Liver (tissue), 9 donors: ENCODE measurements around the gene CEACAM19. TPM values are rescaled to one million over a fixed set of nuclear protein-coding genes. Genes with fewer than 3 reads are reported as not detected.

Source experiments
- DNase-seq: peaks from one replicate; pipeline ENCODE4 v3.0.0-alpha.2; 2017; ENCODE audit warnings: low spot score
- H3K27ac ChIP-seq, 2 donors: one replicate each; pipeline ENCODE4 v1.7.0; 2013; ENCODE audit warnings: inconsistent platforms in 2 of 2, low read length in 2 of 2, control low read depth in 1 of 2, low read depth in 1 of 2, mild to moderate bottlenecking in 1 of 2
- H3K27me3 ChIP-seq, 4 donors: one replicate each; pipeline versions ENCODE4 v1.6.1 to v1.7.0; 2013; ENCODE audit warnings: low read length in 3 of 4, inconsistent platforms in 1 of 4, mild to moderate bottlenecking in 1 of 4, moderate library complexity in 1 of 4; ENCODE audit not compliant: control insufficient read depth in 4 of 4, insufficient read depth in 4 of 4
- H3K36me3 ChIP-seq, 4 donors: one replicate each; pipeline versions ENCODE4 v1.6.1 to v1.7.0; 2013; ENCODE audit warnings: low read length in 3 of 4, mild to moderate bottlenecking in 3 of 4, low read depth in 1 of 4, moderate library complexity in 1 of 4; ENCODE audit not compliant: control insufficient read depth in 4 of 4, insufficient read depth in 3 of 4
- H3K4me1 ChIP-seq, 4 donors: one replicate each; pipeline versions ENCODE4 v1.6.1 to v1.7.0; 2013; ENCODE audit warnings: low read length in 3 of 4, mild to moderate bottlenecking in 3 of 4, moderate library complexity in 1 of 4; ENCODE audit not compliant: control insufficient read depth in 4 of 4, insufficient read depth in 4 of 4
- H3K4me3 ChIP-seq, 3 donors: one replicate each; pipeline versions ENCODE4 v1.6.1 to v1.7.0; 2013; ENCODE audit warnings: low read length in 3 of 3, control low read depth in 1 of 3, low read depth in 1 of 3, mild to moderate bottlenecking in 1 of 3
- H3K9ac ChIP-seq, 2 donors: one replicate each; pipeline ENCODE4 v1.7.0; 2013; ENCODE audit warnings: low read length in 2 of 2, mild to moderate bottlenecking in 2 of 2, moderate library complexity in 2 of 2, control low read depth in 1 of 2, low read depth in 1 of 2
- H3K9me3 ChIP-seq, 4 donors: one replicate each; pipeline versions ENCODE4 v1.6.1 to v1.7.0; 2013; ENCODE audit warnings: low read length in 3 of 4; ENCODE audit not compliant: control insufficient read depth in 4 of 4
- FOXA1 ChIP-seq: IDR thresholded peaks from 2 replicates; pipeline ENCODE4 v1.6.1; 2016; ENCODE audit warnings: antibody characterized with exemption
- FOXA2 ChIP-seq: IDR thresholded peaks from 2 replicates; pipeline ENCODE4 v1.6.1; 2016; ENCODE audit warnings: antibody characterized with exemption
- GABPA ChIP-seq, 2 donors: IDR thresholded peaks in 1 of 2; conservative IDR thresholded peaks in 1 of 2; 2 replicates each; pipeline ENCODE4 v1.6.1; 2016; ENCODE audit warnings: antibody characterized with exemption in 2 of 2, mild to moderate bottlenecking in 1 of 2, moderate library complexity in 1 of 2
- HNF4A ChIP-seq, 2 donors: conservative IDR thresholded peaks; 2 replicates each; pipeline ENCODE4 v1.6.1; 2016; ENCODE audit warnings: antibody characterized with exemption in 2 of 2, mild to moderate bottlenecking in 2 of 2
- JUND ChIP-seq, 2 donors: IDR thresholded peaks; 2 replicates each; pipeline ENCODE4 v1.6.1; 2016; ENCODE audit warnings: antibody characterized with exemption in 2 of 2
- NR2F2 ChIP-seq: IDR thresholded peaks from 2 replicates; pipeline ENCODE4 v1.6.1; 2016; ENCODE audit warnings: antibody characterized with exemption
- RAD21 ChIP-seq, 2 donors: IDR thresholded peaks; 2 replicates each; pipeline ENCODE4 v1.6.1; 2016; ENCODE audit warnings: antibody characterized with exemption in 2 of 2, mild to moderate bottlenecking in 2 of 2
- RXRA ChIP-seq, 2 donors: IDR thresholded peaks; 2 replicates each; pipeline ENCODE4 v1.6.1; 2017 to 2018; ENCODE audit warnings: antibody characterized with exemption in 2 of 2, mild to moderate bottlenecking in 1 of 2
- SP1 ChIP-seq: IDR thresholded peaks from 2 replicates; pipeline ENCODE4 v1.6.1; 2018; ENCODE audit warnings: antibody characterized with exemption, mild to moderate bottlenecking
- TAF1 ChIP-seq: conservative IDR thresholded peaks from 2 replicates; pipeline ENCODE4 v1.6.1; 2016; ENCODE audit warnings: antibody characterized with exemption, mild to moderate bottlenecking
- YY1 ChIP-seq: IDR thresholded peaks from 2 replicates; pipeline ENCODE4 v1.6.1; 2016; ENCODE audit warnings: antibody characterized with exemption, mild to moderate bottlenecking
- WGBS: extraction: QIAGEN DNeasy Blood & Tissue Kit; methylation state at CpG from one replicate; pipeline ENCODE4 v1.1.7; 2013; 5-methylcytosine and 5-hydroxymethylcytosine counted together
- polyA plus RNA-seq, 2 donors: library from polyadenylated mRNA; stranded (reverse) in 1 of 2; unstranded in 1 of 2; fragments of 200-250 nt in 1 of 2; fragments of >200 nt in 1 of 2; fragmentation: Nextera tagmentation in 1 of 2; extraction: Ambion mirVana in 1 of 2; gene quantifications; one replicate each; pipeline versions ENCODE4 v1.2.1 to v1.2.3, GENCODE V29; 2013 to 2015
- total RNA-seq, 2 donors: library from RNA; depleted of rRNA; stranded (reverse); fragments of >200 nt; gene quantifications; one replicate each; pipeline ENCODE4 v1.2.3, GENCODE V29; 2014
- TF ChIP-seq, protein P1 (sequence below): IDR thresholded peaks from 2 replicates; pipeline ENCODE4 v1.6.1; 2016; ENCODE audit warnings: antibody characterized with exemption, mild to moderate bottlenecking
- TF ChIP-seq, protein P2 (sequence below): IDR thresholded peaks from 2 replicates; pipeline ENCODE4 v1.6.1; 2016; ENCODE audit warnings: antibody characterized with exemption
- TF ChIP-seq, protein P3 (sequence below): IDR thresholded peaks from 2 replicates; pipeline ENCODE4 v1.6.1; 2016; ENCODE audit warnings: antibody characterized with exemption
- donor health status: healthy.
- donor health status: healthy.
- donor health status: healthy.
- donor health status: healthy.
- donor health status: healthy.

CEACAM19 gene
- total and polyA plus RNA-seq, 4 donors, result 0.75 to 2.6 (median 1.3) TPM

DNA sequence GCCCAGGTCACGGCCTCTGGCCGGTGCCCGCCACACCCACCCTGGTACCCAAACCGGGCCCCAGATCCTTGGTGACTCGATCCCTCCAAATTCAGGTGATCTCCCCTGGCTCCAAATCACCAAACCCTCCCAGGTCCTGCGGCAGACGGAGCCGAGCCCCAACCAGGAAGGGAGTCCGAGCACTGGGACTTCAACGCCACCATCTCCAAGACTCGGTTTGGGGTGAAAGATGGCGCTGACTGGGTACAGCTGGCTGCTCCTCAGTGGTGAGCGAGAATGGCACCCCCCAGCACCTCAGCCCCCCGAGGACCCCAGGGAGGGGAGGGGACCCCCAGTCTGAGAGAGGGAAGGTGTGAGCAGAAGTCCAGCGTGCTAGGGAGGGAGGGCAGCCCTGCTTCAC, 29.9 kb downstream of the CEACAM19 start:
- H3K9ac ChIP-seq, result no peak overlapping the region
- no peak overlapping the region for H3K4me3 ChIP-seq

DNA sequence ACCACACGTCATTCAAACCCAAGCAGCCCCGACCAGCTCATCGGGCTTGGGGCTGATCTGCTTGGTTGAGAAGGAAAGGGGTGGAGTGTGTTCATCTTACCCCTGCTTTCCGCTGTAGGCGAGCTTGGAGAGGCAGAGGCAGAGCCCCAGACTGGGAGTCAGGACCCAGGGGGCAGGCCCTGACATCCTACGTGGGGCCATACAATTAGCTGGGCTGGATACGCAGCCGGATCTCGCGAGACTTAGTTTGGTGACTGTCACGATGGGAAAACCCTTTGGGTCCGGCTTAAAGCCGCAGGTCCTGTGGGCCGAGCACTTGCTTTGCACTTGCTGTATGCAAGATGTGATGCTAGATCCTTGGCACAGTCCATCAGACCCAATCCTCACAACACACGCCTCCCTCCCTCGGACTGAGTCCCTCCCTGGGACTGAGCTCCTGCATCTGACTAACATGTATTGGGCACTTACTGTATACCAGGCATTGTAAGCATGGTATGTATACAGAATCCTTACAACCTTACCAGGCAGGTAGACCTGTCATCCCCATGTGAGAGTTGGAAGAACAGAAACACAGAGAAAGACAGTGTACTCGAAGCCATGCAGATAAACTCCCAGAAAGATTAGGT, 31.4 kb downstream of the CEACAM19 start:
- no peak for DNase-seq
- WGBS, result 95% methylated on average over 17 of the region's 17 CpGs
- Histone ChIP-seq H3K27ac (no peak overlapping the region), H3K36me3 (no peaks in the 10 kb centered on the region), H3K9ac (no peak overlapping the region), H3K4me3 (no peak overlapping the region), H3K4me1 (peaks cover 0 to 6% (median 3%) of the 10 kb centered on the region in 4 donors), H3K9me3 (no peaks in the 10 kb centered on the region), H3K27me3 (no peaks in the 10 kb centered on the region)
- TF ChIP-seq, protein P1, sequence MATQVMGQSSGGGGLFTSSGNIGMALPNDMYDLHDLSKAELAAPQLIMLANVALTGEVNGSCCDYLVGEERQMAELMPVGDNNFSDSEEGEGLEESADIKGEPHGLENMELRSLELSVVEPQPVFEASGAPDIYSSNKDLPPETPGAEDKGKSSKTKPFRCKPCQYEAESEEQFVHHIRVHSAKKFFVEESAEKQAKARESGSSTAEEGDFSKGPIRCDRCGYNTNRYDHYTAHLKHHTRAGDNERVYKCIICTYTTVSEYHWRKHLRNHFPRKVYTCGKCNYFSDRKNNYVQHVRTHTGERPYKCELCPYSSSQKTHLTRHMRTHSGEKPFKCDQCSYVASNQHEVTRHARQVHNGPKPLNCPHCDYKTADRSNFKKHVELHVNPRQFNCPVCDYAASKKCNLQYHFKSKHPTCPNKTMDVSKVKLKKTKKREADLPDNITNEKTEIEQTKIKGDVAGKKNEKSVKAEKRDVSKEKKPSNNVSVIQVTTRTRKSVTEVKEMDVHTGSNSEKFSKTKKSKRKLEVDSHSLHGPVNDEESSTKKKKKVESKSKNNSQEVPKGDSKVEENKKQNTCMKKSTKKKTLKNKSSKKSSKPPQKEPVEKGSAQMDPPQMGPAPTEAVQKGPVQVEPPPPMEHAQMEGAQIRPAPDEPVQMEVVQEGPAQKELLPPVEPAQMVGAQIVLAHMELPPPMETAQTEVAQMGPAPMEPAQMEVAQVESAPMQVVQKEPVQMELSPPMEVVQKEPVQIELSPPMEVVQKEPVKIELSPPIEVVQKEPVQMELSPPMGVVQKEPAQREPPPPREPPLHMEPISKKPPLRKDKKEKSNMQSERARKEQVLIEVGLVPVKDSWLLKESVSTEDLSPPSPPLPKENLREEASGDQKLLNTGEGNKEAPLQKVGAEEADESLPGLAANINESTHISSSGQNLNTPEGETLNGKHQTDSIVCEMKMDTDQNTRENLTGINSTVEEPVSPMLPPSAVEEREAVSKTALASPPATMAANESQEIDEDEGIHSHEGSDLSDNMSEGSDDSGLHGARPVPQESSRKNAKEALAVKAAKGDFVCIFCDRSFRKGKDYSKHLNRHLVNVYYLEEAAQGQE, result no peak
- no peak for TF ChIP-seq JUND (IDR thresholded peaks at IDR 0.05)
- no peak for TF ChIP-seq SP1
- TF ChIP-seq HNF4A (conservative IDR thresholded peaks at IDR 0.05), result no peak
- TF ChIP-seq FOXA2, result no peak
- TF ChIP-seq, protein P2, sequence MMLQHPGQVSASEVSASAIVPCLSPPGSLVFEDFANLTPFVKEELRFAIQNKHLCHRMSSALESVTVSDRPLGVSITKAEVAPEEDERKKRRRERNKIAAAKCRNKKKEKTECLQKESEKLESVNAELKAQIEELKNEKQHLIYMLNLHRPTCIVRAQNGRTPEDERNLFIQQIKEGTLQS, result no peak
- no peak for TF ChIP-seq YY1
- no peak for TF ChIP-seq NR2F2
- no peak for TF ChIP-seq TAF1

More for the DNA sequence above, 29.9 kb downstream of the CEACAM19 start:
- TF ChIP-seq, protein P3, sequence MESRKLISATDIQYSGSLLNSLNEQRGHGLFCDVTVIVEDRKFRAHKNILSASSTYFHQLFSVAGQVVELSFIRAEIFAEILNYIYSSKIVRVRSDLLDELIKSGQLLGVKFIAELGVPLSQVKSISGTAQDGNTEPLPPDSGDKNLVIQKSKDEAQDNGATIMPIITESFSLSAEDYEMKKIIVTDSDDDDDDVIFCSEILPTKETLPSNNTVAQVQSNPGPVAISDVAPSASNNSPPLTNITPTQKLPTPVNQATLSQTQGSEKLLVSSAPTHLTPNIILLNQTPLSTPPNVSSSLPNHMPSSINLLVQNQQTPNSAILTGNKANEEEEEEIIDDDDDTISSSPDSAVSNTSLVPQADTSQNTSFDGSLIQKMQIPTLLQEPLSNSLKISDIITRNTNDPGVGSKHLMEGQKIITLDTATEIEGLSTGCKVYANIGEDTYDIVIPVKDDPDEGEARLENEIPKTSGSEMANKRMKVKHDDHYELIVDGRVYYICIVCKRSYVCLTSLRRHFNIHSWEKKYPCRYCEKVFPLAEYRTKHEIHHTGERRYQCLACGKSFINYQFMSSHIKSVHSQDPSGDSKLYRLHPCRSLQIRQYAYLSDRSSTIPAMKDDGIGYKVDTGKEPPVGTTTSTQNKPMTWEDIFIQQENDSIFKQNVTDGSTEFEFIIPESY, result no peak
- TF ChIP-seq RAD21 (IDR thresholded peaks at IDR 0.05), result no peak
- no peak for TF ChIP-seq RXRA (IDR thresholded peaks at IDR 0.05)
- TF ChIP-seq YY1, result no peak
- no peak for TF ChIP-seq TAF1
- TF ChIP-seq GABPA (IDR thresholded peaks at IDR 0.05 in 1 of 2, conservative IDR thresholded peaks at IDR 0.05 in 1 of 2), result no peak
- TF ChIP-seq FOXA1, result no peak
- H3K27me3 ChIP-seq, result no peaks in the 10 kb centered on the region
- 89% methylated on average over 15 of the region's 15 CpGs for WGBS
- H3K27ac ChIP-seq, result no peak overlapping the region
- no peaks in the 10 kb centered on the region for H3K36me3 ChIP-seq
- no peak for DNase-seq
- H3K4me1 ChIP-seq, result peaks cover 0 to 20% (median 16%) of the 10 kb centered on the region in 4 donors
- no peaks in the 10 kb centered on the region for H3K9me3 ChIP-seq
